GM21619 (cell line): Measurements from ENCODE around the gene C3AR1.

Source experiments
- ATAC-seq: cut with Tn5 transposase; IDR thresholded peaks from one replicate; pipeline ENCODE4 v1.9.1; 2021; ENCODE audit not compliant: unreplicated experiment

C3AR1 gene

DNA sequence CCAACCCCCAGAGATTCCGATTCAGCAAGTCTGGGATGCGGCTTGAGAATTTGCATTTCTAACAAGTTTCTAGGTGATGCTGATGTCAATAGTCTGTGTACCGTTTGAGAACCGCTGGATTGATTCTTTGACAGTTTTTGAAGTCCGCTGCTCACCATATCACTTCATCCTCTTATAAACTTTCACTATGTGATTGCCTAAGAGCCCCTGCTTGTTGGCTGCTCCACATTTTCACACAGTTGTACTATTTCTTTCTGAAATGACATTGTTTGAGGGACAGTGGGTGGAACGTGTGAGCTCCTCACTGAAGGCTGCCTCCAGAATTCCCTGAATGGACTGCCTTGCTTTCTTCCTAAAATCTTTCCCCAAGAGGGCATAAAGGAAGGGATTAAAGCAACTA, 7.7 kb downstream of the C3AR1 start:
- ATAC-seq, result no peak

DNA sequence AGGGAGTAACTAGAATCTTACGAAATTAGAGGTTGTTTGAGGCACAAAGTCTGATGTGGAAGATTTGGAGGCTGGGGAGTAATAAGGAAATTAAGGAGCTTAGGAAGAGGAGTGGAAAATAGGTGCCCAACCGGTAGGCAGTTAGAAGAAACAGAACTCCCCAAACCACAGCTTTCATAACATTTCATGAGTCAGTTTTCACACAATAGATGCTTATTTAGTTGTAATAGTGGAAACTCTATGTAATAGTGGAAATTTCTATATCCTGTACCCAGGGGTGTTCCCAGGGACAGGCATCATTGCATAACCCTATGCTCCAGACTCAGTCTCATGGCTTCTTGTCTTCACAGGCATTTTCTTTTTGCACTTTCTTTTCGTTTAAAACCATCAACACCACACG, 8.3 kb downstream of the C3AR1 start:
- ATAC-seq, result no peak

DNA sequence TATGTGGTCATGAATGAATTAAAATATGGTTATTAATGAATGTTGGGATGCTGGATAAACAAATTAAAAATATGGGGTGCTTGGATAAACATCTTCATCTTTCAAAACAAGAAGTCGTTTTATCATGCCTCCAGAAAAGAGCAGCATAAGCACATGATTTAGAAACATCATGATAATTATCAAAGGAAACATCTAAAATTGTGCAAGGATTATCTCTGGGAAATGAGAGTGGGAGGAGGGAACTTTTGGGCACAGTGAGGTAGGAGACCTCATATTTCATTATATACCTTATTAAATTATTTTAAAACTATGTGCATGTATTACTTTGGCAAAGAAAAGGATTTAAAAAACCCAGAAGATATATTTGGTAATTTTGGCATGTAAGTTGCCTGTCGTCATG, 8.9 kb downstream of the C3AR1 start:
- no peak for ATAC-seq

DNA sequence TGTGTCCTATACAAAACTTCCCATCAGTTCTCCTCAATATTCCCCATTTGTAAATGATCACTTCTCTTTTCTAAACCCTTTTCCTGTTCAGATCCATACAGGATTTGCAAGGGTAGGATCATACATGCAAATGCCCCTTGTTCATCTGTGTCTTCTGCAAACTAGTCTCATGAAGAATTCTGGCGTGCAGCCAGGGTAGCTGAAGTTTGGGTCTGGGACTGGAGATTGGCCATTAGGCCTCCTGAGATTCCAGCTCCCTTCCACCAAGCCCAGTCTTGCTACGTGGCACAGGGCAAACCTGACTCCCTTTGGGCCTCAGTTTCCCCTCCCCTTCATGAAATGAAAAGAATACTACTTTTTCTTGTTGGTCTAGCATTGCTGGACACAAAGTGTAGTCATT, 11.3 kb downstream of the C3AR1 start:
- no peak for ATAC-seq

DNA sequence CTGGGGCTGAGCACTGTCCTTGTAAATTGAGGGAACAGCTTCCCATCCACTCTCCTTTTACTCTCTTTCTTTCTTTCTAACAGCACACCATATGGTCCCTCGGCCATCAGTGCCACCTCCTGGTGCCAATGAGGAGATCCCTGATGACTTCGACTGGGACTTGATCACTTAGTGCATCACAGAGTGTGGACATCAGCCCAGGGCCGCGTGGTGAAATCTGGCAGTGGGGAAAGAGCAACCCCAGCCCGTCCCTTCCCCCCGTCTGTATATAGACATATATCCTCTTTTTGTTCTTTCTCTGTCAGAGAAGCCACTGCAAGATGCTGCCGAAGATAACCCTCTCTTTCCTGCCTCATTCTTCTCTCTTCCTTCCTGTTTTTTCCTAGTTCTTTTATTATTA, 13.5 kb downstream of the C3AR1 start:
- ATAC-seq, result no peak

DNA sequence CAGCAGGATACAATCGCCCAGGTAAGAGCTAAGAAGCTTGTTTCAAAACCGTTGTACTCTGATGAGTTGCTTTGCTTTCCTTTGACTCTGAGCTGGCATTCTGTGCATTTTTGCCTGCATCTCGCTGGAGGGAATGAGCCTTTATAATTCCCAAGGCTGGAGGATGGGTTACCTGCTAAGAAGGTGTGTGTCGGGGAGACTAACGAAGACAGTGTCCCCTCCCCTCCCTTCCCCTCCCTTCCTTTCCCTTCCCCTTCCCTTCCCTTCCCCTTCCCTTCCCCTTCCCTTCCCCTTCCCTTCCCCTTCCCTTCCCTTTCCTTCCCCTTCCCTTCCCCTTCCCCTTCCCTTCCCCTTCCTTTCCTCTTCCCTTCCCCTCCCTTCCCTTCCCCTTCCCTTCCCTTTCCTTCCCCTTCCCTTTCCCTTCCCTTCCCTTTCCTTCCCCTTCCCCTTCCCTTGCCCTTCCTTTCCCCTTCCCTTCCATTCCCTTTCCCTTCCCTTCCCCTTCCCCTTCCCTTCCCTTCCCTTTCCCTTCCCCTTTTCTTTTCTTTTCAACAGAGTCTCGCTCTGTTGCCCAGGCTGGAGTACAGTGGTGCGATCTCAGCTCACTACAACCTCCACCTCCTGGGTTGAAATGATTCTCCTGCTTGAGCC, 15.4 kb downstream of the C3AR1 start:
- ATAC-seq, result no peak

DNA sequence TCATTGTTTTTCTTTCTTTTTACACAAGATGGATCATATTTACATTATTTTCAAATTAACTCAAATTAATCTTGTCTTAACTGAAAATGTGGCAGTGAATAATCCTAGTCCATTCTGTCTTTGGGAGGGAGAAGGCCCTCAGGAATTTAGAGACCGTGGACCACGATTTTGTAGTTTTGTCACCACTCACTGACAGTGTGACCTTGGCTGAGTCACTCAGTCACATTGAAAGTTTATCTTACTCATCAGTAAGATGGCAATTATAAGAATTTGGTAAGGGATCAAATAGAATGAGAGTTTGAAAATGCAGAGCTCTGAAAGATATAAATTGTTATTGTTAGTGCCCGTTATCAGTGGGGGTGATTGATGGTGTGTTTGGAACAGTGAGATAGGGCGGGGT, 17.3 kb downstream of the C3AR1 start:
- no peak for ATAC-seq

DNA sequence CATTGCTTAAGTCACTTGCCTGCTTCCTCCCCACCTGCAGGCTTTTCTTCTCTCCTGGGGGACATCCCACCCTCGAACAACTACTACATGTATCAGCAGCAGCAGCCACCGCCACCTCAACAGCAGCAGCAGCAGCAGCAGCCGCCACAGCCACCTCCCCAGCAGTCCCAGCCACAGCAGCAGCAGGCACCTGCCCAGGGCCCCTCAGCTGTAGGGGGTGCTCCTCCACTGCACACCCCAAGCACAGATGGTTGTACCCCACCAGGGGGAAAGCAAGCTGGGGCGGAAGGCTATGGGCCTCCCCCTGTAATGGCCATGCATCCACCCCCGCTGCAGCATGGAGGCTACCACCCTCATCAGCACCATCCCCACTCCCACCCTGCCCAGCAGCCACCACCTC, 18.3 kb downstream of the C3AR1 start:
- ATAC-seq, result no peak

DNA sequence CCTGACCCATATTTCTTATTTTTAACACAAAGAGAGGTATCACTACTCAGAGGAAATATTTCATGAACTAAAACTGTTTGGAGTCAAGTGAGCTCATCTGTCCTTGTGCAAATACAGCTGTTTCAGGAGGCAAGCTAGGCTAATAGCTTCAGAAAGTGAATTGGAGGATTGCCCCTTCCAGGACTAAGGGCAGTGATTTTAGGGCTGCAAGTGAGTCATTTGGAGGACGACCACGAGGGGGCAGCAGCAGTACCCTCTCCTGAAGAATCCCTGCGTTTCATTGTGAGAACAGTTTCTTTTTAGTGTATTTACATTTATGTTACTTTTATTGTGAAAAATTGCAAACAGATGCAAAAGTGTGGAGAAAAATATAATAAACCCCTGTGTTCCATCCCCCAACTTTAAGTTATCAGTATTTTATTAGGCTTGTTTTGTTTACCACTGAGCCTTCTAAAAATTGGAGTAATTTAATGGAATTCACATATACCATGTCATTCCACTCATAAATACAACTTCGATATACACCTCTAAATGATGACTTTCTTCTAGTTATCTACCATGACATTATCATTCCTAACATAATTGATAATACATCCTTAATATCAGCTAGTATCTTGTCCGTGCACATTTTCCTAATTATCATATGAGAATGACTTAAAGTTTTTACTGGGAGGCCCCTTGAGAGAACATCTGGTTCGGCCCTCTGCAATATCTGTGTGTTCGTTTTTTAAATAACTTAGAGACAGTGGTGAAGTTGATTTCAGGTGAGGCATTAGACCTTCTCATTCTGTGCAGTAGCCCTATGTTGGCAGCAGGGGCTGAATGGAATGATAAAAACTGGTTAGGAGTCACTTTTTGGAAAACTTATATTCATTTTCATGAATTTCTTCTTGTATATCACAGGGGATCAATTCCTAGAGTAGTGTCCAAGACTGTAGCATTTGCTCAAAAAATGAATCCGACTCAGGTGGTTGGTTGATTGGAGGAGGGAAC, 19.9 kb downstream of the C3AR1 start:
- ATAC-seq, result peak; percentile 62

DNA sequence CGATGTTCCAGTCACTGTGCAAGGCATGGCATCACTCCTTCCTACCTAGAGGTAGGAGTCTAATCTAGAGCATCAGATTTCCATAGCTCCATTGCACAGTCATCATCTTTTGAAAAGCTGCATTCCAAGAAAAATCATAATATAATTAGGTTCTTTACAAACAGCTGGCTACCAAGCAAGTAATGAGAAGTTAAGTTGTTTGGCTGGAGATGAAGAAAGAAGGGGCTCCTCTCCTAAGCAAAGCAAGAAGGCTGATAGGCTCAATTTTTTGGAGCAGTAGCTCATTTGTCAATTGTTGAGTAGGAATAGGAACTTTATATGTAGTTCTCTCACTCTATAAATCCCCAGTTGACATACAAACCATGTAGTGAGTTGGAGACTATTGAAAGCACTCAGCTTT, 25.4 kb downstream of the C3AR1 start:
- ATAC-seq, result no peak

DNA sequence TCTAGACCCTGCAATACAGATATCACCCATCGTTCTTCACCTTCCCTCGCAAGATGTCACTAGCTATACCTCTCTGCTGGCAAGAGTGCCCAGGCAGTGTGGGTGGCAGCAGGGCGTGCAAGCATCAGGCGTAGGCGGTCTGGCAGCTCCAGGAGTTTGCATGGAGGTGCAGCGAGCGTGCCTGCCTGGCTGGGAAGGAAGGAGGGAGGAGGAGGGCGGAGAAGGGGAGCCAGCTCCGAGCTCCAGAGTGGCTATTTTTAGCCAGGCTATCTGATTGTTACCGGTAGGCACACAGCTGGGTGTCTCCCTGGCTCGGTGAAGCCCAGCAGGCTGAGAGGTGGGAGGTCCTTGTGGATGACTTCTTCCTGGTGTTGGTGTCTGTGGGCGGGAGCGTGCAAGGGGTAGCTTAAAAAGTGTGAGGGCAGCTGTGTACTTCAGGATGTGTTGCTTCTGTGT, 27.5 kb downstream of the C3AR1 start:
- no peak for ATAC-seq

DNA sequence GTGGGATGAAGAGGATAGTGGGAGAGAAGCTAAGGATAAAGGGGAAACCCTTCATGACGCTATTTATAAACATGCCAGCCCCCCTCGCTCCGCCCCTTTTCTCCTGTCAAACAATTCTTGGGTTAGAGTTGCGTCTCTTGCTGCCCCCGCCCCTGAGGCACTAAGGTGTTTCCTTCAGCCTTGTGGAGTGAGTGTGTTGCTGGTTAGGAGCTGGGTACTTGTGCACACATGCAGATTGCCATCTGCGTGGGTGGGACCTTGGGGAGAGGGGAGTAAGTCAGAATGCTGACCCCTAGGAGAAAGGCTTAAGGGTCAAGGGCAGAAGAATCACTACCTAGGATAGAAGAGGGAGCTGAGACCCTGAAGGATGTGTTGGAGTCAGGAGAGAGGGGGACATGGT, 28.2 kb downstream of the C3AR1 start:
- ATAC-seq, result no peak

DNA sequence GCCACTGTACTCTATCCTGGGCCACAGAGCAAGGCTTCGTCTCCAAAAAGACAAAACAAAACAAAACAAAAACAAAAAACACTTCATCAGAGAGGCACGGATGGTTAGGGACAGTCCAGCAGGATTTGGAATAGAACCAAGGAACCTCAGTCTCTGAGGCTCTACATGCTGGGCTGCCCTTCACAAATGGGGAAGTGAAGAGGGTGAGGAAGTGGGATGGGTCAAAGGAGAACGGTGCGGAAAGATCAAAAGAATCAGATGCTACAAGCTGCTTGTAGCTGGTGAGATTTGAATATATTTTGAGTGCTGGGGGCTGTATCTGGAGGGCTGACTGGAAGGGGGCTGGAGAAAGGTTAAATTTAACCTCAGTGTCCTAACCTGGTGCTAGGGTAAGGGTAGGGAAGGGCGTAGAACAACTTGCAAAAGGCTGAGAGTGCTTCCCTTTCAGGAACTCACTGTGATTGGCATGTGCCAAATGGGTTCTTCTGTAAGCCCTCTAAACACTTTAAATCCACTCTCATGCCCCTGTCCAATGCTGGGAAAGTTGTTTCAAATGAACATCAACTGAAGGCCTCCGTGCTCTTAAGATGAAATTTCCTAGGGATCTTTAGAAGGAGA, 29.0 kb downstream of the C3AR1 start:
- ATAC-seq, result no peak

DNA sequence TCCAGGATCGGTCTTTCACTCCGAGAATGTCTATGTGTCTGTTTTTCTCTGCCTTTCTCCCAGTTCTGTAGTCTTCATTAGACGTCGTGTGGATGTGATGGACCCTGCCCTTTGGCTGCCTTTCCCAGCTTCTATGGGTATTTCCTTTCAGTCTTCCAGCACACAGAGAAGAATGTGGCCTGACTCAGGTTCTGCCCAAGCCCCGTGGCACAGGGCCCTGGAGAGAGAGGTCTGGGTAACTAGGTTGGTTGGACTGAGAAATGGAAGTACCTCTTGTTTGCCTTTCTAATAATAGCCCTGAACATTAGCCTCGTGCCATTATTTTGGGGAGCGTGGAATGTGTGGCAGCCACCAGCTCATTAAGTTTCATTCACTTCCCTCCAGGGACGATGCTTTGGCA, 29.8 kb downstream of the C3AR1 start:
- no peak for ATAC-seq

DNA sequence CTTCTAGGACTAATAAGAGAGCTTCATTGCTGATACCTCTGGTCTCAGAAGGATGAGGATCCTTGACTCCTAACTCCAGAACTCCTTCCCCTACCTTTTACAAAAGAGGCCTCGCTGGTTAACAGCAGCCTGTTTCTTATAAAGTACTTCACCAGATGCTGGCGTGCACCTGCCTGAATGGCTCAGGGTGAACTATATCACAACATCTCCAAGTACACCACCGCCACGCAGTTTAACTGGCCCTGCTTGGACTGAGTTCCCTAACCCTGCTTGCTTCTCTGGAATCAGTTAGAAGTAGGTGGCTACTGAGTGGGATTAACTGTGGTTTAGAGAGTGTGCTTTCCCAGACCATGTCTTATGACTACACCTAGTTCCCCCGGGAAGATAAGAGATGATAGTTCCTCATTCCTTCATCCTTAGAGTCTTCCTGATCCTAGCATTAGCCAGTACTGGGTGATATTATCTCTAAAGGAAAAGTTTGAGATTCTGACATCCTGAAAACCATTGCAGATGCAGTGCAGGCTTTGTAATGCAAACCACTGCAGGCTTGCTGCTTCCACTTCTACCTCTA, 30.6 kb downstream of the C3AR1 start:
- no peak for ATAC-seq

DNA sequence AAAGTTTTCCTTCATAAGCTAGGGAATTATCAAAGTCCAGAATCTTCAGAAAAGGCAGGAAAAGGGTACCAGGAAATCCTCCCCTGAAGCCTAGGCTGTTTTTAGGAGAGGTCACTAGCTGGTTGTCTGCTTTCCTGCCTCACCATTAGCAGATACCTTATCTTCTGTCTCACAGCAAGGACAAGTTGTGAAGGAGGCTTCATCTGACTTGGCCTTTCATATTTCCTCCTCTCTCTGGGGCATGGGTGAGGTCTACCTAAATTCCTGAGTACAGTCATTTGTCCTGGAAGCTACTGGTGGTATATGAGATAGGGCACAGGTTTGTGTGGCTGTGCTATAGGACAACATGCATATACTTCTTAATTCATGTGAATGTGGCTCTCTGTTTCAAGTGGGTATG, 31.4 kb downstream of the C3AR1 start:
- ATAC-seq, result no peak

DNA sequence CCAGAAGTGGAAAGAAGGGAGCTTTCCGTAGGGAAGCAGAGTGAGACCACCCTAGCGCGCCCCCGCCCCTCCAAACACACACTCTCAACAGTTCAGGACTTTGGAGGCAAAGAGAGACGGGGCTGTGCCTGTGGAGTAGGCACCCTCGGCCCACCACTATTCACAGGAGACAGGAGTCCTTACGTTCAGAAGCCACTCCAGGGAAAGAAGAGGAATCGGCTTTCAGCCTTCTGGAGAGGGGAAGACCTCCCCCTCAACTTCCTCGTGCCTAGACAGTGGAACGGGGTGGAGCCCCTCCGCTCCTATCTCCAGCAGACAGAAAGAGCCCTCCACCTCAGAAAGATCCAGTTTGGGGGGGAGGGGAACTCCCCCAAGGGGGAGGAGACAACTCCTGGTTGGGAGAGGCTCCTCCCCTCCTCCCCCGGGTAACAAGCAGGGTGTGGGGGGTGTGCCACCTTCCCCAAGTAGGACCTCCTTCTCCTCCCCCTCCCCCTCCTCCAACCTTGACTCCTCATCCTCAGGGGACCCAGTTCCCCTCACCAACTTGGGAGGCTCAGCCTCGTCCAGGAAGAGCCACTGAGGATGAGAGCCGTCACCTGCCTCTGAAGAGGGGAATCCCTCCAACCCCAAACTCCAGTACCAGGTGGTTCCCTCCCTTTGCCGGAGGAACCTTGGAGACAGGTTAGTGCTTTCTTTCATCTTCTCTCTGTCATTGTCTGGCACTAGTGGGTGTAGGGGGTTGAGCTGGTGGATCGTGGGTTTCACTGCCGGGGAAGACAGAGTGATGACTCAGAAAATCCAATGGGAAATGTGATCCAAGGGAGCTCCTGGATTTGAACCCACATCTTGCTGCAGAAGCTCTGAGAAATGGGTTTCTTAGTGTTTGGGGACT, 32.8 kb downstream of the C3AR1 start:
- peak; percentile 28 for ATAC-seq

DNA sequence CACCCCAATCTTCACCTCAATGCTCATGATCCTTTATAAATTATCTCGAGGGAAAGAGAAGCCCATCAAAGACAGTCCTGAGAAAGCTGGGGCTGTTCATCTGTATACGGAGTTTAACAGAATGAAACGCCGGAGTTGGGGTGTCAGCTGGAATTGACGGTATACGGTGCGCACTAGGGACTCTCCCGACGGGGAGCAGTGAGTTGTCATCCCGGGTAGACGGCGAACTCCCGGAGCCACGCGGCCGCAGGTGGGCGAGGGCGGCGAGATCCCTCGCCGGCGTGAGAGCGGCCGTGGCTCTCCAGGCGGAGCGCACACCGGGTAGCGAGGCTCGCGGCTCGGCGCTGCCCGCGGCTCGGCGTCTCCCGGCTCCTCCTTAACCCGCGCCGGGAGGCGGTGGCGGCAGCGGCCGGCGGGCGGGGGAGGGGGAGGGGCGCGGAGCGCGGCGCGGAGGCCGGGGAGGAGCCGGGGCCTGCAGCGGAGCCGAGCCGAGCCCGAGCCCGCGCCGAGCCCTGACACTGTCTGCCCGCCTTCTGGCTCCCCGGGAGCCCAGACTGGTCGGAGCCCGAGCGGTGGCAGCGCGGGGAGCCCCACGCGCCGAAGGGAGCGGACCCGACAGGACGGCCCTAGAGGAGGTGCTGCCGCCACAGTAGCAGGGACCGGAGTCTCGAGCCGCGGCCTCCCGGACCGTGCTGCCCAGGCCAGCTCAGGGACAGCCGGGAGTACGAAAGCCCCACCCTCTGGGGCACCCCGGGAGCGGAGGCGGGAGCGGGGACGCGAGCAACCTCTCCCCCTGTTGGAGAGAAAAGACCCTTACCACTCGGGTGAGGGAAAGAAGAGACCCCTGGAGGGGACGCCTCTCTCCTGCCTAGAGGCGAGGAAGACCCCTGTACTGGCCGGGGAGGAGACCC, 33.7 kb downstream of the C3AR1 start, which contains the start of gene FOXJ2:
FOXJ2 (plus strand) TSS at position 475 of the 911 bp plus-strand sequence. CDS start 7,117 bp downstream, outside the sequence.
- peak; percentile 64 for ATAC-seq

DNA sequence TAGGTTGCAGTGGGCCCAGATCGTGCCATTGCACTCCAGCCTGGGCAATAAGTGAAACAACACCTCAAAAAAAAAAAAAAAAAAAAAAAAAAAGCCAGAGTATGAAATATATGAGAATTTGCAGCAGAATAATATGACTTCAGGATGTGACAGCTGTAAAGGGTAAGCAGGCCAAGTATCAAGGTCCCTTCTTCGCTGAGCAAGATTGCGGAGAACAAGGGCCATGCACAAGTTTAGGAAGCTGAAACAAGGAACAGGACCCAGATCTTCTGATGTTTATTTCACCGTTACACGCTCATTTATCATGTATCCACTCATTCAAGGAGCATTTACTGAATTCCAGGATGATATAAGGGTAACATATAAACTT, 34.3 kb downstream of the C3AR1 start:
- no peak for ATAC-seq
